Gastrocnemius medialis (tissue), 4 donors: ENCODE measurements around the gene EPB41L4A.

Source experiments
- CTCF ChIP-seq, 5 experiments: fragments of 450-650 bp in 3 of 5; fragments of 200-600 bp in 2 of 5; sonication (generic) in 2 of 5; IDR thresholded peaks in 4 of 5; conservative IDR thresholded peaks in 1 of 5; 1 replicate in 4 of 5; 2 replicates in 1 of 5; pipeline ENCODE4 v1.5.1; 2016 to 2019; ENCODE audit warnings: antibody characterized with exemption in 5 of 5, mild to moderate bottlenecking in 3 of 5, moderate library complexity in 3 of 5
- POLR2A ChIP-seq, 2 donors: fragments of 450-650 bp; IDR thresholded peaks; one replicate each; pipeline ENCODE4 v1.6.1; 2017; ENCODE audit warnings: antibody characterized with exemption in 2 of 2, mild to moderate bottlenecking in 2 of 2, moderate library complexity in 2 of 2

GRCh38 chr5:112216140-112216539 lies 202.9 kb downstream of the EPB41L4A start:
- TF ChIP-seq CTCF (IDR thresholded peaks at IDR 0.05 in 4 of 5, conservative IDR thresholded peaks at IDR 0.05 in 1 of 5) (no peak), POLR2A (IDR thresholded peaks at IDR 0.05) (no peak)
